GM12801 (cell line): Measurements from ENCODE around the gene ABL1.

Source experiments
- CTCF ChIP-seq: IDR thresholded peaks from one replicate; pipeline ENCODE4 v1.5.1; 2011; ENCODE audit warnings: control low read depth; ENCODE audit not compliant: insufficient read length; ENCODE audit errors: extremely low read depth

ABL1 gene

DNA sequence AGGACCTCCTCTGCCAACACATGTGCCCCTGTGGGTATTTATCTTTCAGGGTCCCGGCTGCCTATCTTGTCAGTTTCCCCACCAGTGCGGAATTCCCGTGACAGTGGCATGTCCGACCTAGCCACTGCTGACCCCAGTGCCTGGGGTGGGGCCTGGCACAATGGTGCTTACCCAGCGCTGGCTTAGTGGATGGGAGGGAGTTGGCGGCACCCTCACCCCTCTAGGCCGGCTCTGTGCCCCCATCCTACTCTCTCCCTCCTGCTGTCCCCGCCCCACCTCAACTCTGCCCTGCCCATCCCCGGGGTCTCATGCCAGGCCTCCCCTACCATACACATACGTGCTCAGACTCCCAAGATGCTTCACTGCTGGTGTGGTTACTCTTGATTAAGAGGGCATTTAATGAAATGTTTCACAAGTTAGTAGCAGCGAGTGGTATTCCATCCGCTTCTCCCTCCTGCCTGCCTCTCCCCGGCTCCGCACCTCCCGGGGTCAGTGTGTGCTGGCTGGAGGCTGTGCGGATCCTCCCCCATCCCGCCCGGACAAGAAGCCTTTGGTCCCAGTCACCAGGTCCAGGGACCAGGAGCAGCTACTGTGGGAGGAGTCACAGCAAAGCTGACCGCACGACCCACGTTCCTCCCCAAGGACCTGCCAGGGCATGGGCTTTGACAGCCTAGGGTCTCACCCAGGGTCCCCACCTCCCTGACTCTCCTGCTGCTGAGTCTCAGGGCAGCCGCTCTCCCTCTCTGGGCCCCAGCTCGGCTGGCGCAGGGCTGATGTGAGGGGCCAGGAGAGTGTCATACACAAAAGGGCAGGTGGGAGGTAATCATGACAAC lies 71.1 kb downstream of the ABL1 start:
- no peak for TF ChIP-seq CTCF

GRCh38 chr9:130906735-130907416 lies 71.8 kb downstream of the ABL1 start:
- TF ChIP-seq CTCF = no peak

GRCh38 chr9:130908146-130908877 lies 73.3 kb downstream of the ABL1 start:
- no peak for TF ChIP-seq CTCF

DNA sequence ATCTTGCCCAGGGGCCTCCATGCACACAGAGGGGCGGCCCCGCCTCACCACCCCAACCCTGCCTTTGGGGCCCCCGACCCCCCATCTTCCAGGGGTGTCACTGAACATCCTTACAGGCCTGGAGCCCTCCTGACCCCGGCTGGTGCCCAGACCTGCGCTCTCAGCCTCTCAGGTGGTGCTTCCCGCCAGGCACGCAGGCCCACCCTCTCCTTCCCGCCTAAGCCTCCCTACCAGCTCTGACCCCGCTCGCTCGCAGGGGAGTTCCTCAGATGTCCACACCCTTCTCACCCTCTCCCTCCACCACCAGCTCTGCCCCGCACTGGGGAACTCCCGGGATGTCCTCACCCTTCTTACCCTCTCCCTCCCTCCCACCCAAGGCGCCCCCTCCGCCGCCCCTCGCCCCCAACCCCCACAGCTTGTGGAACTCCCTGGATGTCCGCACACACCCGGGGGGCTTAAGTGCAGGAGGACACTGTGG lies 73.9 kb downstream of the ABL1 start:
- TF ChIP-seq CTCF = no peak

DNA sequence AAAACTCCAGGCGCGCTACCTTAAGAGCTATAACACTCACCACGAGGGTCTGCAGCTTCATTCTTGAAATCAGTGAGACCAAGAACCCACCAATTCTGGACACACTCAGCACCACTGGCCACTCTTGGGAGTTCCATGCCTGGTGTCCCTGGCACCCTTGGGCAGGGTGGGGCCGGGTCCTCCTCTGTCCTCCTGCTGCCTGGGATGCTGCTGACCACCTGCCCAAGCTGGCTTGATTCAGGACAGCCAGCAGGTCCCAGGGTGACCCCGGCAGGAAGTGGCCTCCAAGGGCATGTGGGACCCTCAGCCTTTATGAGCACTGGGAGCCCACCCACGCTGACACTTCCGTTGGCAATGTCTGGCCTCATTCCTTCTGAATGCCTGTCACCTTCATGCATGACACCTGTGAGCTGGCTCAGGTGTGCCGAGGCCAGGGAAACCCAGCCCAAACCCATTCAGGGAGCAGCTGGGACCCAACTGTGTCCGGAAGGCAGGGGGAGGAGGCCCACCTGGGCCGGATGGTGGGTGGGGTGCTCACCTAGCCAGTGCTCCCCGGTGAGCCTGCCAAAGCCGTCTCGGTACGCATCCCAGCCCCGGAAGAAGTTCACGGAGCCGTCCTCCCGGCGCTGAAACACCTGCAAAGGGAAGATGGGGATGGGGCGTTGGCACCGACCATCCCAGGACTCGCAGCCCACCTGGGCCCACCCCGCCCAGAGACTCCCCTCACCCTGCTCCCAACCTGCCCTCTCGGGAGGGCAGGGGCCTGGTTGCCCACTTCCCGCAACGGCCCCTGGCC lies 76.4 kb downstream of the ABL1 start:
- TF ChIP-seq CTCF = no peak

GRCh38 chr9:130912932-130913598 lies 78.0 kb downstream of the ABL1 start:
- no peak for TF ChIP-seq CTCF
